M059J (cell line): Measurements from ENCODE around the gene TMEM151A. TPM values are rescaled to one million over a fixed set of nuclear protein-coding genes. Genes with fewer than 3 reads are reported as not detected.

ENCODE experiments used
- DNase-seq: peaks from one replicate; pipeline ENCODE4 v3.0.0-alpha.2; 2012; ENCODE audit warnings: low read depth
- total RNA-seq: library from RNA; depleted of rRNA; stranded (reverse); fragments of >200 nt; shearing (Covaris generic); gene quantifications from 2 replicates; pipeline ENCODE4 v1.2.3, GENCODE V29; 2014

Gene TMEM151A
- total RNA-seq, 1 experiment from 2014 or later, result not detected

GRCh38 chr11:66283461-66284105 is 8.1 kb upstream of the TMEM151A start:
- DNase-seq, result no peak

GRCh38 chr11:66284526-66285078 is 7.1 kb upstream of the TMEM151A start:
- no peak for DNase-seq

- no peak for DNase-seq
Observed at GRCh38 chr11:66285250-66285947, 6.3 kb upstream of the TMEM151A start.

GRCh38 chr11:66286699-66287098 is 5.0 kb upstream of the TMEM151A start:
- DNase-seq, result no peak

GRCh38 chr11:66287211-66287888 is 4.3 kb upstream of the TMEM151A start:
- no peak for DNase-seq

- DNase-seq, result no peak
Observed at GRCh38 chr11:66287889-66288670, 3.6 kb upstream of the TMEM151A start.

- peak; percentile 99 for DNase-seq
Observed at GRCh38 chr11:66288671-66289547, 2.8 kb upstream of the TMEM151A start, which contains the start of gene YIF1A. YIF1A (minus strand) TSS chr11:66289143; CDS start chr11:66288985, 158 bp downstream.

GRCh38 chr11:66289548-66290329 is 2.0 kb upstream of the TMEM151A start:
- no peak for DNase-seq

- no peak for DNase-seq
Observed at GRCh38 chr11:66290330-66290621, 1.4 kb upstream of the TMEM151A start.

GRCh38 chr11:66291303-66291705 is 390 bp upstream of the TMEM151A start:
- no peak for DNase-seq

GRCh38 chr11:66292543-66293332 is 1.0 kb downstream of the TMEM151A start:
- DNase-seq, result no peak

- DNase-seq, result no peak
Observed at GRCh38 chr11:66293352-66293751, 1.7 kb downstream of the TMEM151A start.

GRCh38 chr11:66293777-66294625 is 2.3 kb downstream of the TMEM151A start:
- DNase-seq, result no peak

GRCh38 chr11:66294626-66295620 is 3.2 kb downstream of the TMEM151A start:
- no peak for DNase-seq

GRCh38 chr11:66297610-66298009 is 5.9 kb downstream of the TMEM151A start:
- no peak for DNase-seq

GRCh38 chr11:66299186-66299585 is 7.5 kb downstream of the TMEM151A start:
- no peak for DNase-seq

GRCh38 chr11:66302656-66303055 is 11.0 kb downstream of the TMEM151A start:
- no peak for DNase-seq
